ENCODE measurements around the gene RANBP6.

Gene RANBP6

GRCh38 chr9:6006749-6007057 is 8.7 kb downstream of the RANBP6 start:
- no peak for DNase-seq

- DNase-seq, result no peak
Measured at GRCh38 chr9:6000955-6001354, 14.5 kb downstream of the RANBP6 start.

- DNase-seq, result no peak
Measured at GRCh38 chr9:5999443-6000101, 15.9 kb downstream of the RANBP6 start.

GRCh38 chr9:5994493-5994892 is 20.9 kb downstream of the RANBP6 start:
- DNase-seq, result no peak

- no peak for DNase-seq
Measured at GRCh38 chr9:5988265-5988664, 27.2 kb downstream of the RANBP6 start.

GRCh38 chr9:5983042-5983441 is 32.4 kb downstream of the RANBP6 start:
- no peak for DNase-seq

- DNase-seq, result no peak
Measured at GRCh38 chr9:5982317-5982716, 33.1 kb downstream of the RANBP6 start.

- no peak for DNase-seq
Measured at GRCh38 chr9:5978523-5978922, 36.9 kb downstream of the RANBP6 start.

- DNase-seq, result no peak
Measured at GRCh38 chr9:5976674-5977397, 38.6 kb downstream of the RANBP6 start.

- no peak for DNase-seq
Measured at GRCh38 chr9:5971740-5972139, 43.7 kb downstream of the RANBP6 start.

Measured in activated naive CD4-positive, alpha-beta T cell (primary cell).